ENCODE measurements around the gene FLT4.
A peak's percentile ranks its signal among the peaks of the same experiment; 100 is the strongest.

Gene FLT4

DNA sequence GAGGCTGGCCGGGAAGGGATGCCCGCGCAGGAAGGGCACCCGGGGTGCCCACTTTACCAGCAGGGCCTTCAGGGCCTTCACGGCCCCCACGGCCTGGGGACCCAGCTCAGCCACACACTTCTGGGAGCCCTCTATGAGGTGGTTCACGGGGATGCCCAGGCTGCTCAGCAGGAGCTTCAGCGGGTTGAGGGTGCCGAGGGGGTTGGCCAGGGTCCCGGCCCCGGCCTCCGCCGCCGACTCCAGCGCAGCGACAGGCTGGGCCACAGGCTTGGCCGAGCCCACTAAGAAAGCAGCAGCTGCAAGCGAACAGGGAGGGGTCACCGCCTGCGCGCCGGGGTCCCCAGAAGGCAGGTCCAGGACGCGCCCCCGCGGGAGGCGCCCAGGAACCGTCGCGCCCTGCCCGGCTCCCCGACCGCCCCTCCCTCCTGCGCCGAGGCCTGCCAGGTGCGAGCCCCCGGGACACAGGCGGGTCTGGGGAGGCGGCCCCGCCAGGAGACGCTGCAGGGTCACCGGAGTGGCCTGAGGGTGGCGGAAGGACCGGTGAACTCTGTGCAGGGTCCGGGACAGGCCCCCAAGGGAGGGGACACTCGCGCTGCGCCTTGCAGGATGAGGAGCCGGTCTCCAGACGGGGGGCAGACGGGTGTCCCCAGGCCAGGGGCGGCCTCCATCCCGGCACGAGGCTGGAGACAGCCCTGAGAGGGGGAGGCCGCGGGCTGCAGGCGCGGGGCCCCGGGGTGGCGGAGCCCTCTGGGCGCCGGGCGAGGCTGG is 58.7 kb downstream of the FLT4 start:
- H3K4me3 ChIP-seq (ENCODE audit: low read depth, low read length), result peak overlapping the region; percentile 50
- H3K27me3 ChIP-seq (ENCODE audit: control insufficient read depth, insufficient read depth, low read length), result peaks cover 43% of the 10 kb centered on the region
- H3K4me1 ChIP-seq (ENCODE audit: control insufficient read depth, insufficient read depth, low read length), result no peaks in the 10 kb centered on the region
- no peaks in the 10 kb centered on the region for H3K36me3 ChIP-seq (ENCODE audit: control insufficient read depth, insufficient read depth, low read length)
- no peaks in the 10 kb centered on the region for H3K9me3 ChIP-seq (ENCODE audit: control insufficient read depth, insufficient read depth, low read length)
- H3K9ac ChIP-seq (ENCODE audit: low read depth, low read length), result peak overlapping the region; percentile 12

GRCh38 chr5:180589771-180590542 is 59.4 kb downstream of the FLT4 start:
- H3K4me1 ChIP-seq (ENCODE audit: control insufficient read depth, insufficient read depth, low read length), result no peaks in the 10 kb centered on the region
- peaks cover 43% of the 10 kb centered on the region for H3K27me3 ChIP-seq (ENCODE audit: control insufficient read depth, insufficient read depth, low read length)
- no peaks in the 10 kb centered on the region for H3K9me3 ChIP-seq (ENCODE audit: control insufficient read depth, insufficient read depth, low read length)
- H3K36me3 ChIP-seq (ENCODE audit: control insufficient read depth, insufficient read depth, low read length), result no peaks in the 10 kb centered on the region
- peak overlapping the region; percentile 50 for H3K4me3 ChIP-seq (ENCODE audit: low read depth, low read length)
- H3K9ac ChIP-seq (ENCODE audit: low read depth, low read length), result peak overlapping the region; percentile 12

DNA sequence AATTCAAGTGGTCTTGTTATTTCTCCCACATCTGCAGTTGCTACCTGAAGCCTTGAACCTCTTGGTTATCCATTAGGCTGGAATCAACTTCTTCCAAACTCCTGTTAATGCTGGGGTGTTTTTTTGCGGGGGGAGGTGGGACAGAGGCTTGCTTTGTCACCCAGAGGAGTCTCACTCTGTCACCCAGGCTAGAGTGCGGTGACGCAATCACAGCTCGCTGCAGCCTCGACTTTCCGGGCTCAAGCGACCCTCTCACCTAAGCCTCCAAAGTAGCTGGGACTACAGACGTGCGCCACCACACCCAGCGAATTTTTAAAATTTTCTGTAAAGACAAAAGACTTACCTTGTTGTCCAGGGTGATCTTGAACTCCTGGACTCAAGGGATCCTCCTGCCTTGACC is 62.5 kb downstream of the FLT4 start:
- no peaks in the 10 kb centered on the region for H3K4me1 ChIP-seq (ENCODE audit: control insufficient read depth, insufficient read depth, low read length)
- H3K9me3 ChIP-seq (ENCODE audit: control insufficient read depth, insufficient read depth, low read length), result no peaks in the 10 kb centered on the region
- H3K27me3 ChIP-seq (ENCODE audit: control insufficient read depth, insufficient read depth, low read length), result peaks cover 34% of the 10 kb centered on the region
- H3K36me3 ChIP-seq (ENCODE audit: control insufficient read depth, insufficient read depth, low read length), result no peaks in the 10 kb centered on the region
- no peak overlapping the region for H3K9ac ChIP-seq (ENCODE audit: low read depth, low read length)
- H3K4me3 ChIP-seq (ENCODE audit: low read depth, low read length), result no peak overlapping the region

DNA sequence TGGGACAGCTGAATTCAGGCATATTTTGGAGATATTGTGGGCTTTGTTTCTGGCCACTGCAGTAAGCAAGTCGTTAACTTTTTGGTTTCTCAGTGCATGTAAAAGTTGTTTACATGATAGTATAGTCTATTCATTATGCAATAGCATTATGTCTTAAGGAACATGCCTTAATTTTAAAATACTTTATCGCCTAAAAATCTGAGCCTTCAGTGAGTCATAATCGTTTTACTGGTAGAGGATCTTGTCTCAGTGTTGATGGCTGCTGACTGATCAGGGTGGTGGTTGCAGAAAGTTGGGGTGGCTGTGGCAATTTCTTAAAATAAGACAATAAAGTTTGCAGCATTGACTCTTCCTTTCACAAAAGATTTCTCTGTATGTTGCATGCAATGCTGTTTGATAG is 63.2 kb downstream of the FLT4 start:
- no peaks in the 10 kb centered on the region for H3K9me3 ChIP-seq (ENCODE audit: control insufficient read depth, insufficient read depth, low read length)
- H3K4me3 ChIP-seq (ENCODE audit: low read depth, low read length), result no peak overlapping the region
- H3K27me3 ChIP-seq (ENCODE audit: control insufficient read depth, insufficient read depth, low read length), result peaks cover 32% of the 10 kb centered on the region
- no peaks in the 10 kb centered on the region for H3K4me1 ChIP-seq (ENCODE audit: control insufficient read depth, insufficient read depth, low read length)
- no peaks in the 10 kb centered on the region for H3K36me3 ChIP-seq (ENCODE audit: control insufficient read depth, insufficient read depth, low read length)
- no peak overlapping the region for H3K9ac ChIP-seq (ENCODE audit: low read depth, low read length)

- H3K27me3 ChIP-seq (ENCODE audit: control insufficient read depth, insufficient read depth, low read length), result peaks cover 9% of the 10 kb centered on the region
- no peak overlapping the region for H3K9ac ChIP-seq (ENCODE audit: low read depth, low read length)
- H3K36me3 ChIP-seq (ENCODE audit: control insufficient read depth, insufficient read depth, low read length), result no peaks in the 10 kb centered on the region
- H3K4me1 ChIP-seq (ENCODE audit: control insufficient read depth, insufficient read depth, low read length), result no peaks in the 10 kb centered on the region
- no peaks in the 10 kb centered on the region for H3K9me3 ChIP-seq (ENCODE audit: control insufficient read depth, insufficient read depth, low read length)
- H3K4me3 ChIP-seq (ENCODE audit: low read depth, low read length), result no peak overlapping the region
Measured at GRCh38 chr5:180583738-180584137, 65.7 kb downstream of the FLT4 start.

DNA sequence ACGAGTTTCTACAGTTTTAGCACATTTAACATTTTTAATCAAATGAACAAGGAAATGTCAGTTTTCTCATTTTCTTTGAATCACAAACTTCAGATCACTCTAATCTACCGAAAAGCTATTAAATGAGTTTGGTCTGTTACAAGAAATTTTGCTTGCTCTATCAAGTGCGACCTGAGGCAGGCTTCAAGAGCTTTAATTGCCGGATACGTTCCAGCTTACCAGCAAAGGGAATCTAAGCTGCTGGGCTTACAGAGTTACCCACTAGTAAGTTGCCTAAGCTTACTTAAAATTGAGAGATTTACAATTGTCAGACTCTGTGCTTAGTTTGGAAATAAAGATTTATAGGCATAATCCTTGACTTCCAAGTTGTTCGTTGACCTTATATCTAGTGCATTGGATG is 68.7 kb downstream of the FLT4 start:
- H3K36me3 ChIP-seq (ENCODE audit: control insufficient read depth, insufficient read depth, low read length), result no peaks in the 10 kb centered on the region
- no peaks in the 10 kb centered on the region for H3K4me1 ChIP-seq (ENCODE audit: control insufficient read depth, insufficient read depth, low read length)
- no peak overlapping the region for H3K4me3 ChIP-seq (ENCODE audit: low read depth, low read length)
- no peaks in the 10 kb centered on the region for H3K27me3 ChIP-seq (ENCODE audit: control insufficient read depth, insufficient read depth, low read length)
- no peak overlapping the region for H3K9ac ChIP-seq (ENCODE audit: low read depth, low read length)
- no peaks in the 10 kb centered on the region for H3K9me3 ChIP-seq (ENCODE audit: control insufficient read depth, insufficient read depth, low read length)

GRCh38 chr5:180575571-180575970 is 73.8 kb downstream of the FLT4 start:
- H3K36me3 ChIP-seq (ENCODE audit: control insufficient read depth, insufficient read depth, low read length), result no peaks in the 10 kb centered on the region
- no peaks in the 10 kb centered on the region for H3K9me3 ChIP-seq (ENCODE audit: control insufficient read depth, insufficient read depth, low read length)
- H3K27me3 ChIP-seq (ENCODE audit: control insufficient read depth, insufficient read depth, low read length), result no peaks in the 10 kb centered on the region
- H3K4me3 ChIP-seq (ENCODE audit: low read depth, low read length), result no peak overlapping the region
- no peak overlapping the region for H3K9ac ChIP-seq (ENCODE audit: low read depth, low read length)
- no peaks in the 10 kb centered on the region for H3K4me1 ChIP-seq (ENCODE audit: control insufficient read depth, insufficient read depth, low read length)

DNA sequence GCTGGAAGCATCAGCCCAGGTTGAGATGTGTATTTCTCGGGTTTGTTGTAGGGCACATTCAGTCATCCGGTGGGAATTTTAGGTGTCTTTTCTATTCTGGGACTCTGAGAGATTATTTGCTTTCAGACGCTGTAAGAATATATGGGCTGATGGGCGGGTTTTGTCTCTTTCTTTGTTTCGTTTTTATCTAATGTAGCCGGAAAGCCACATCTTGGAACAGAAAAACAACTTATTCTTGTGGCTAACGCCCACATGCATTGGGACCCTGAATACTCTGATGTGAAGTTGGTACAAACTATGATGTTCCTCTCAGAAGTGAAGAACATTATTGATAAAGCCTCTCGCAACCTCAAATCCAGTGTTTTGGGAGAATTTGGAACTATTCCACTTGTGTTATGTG is 80.5 kb downstream of the FLT4 start:
- Histone ChIP-seq H3K36me3 (ENCODE audit: control insufficient read depth, insufficient read depth, low read length) (peaks cover 14% of the 10 kb centered on the region), H3K27me3 (ENCODE audit: control insufficient read depth, insufficient read depth, low read length) (no peaks in the 10 kb centered on the region), H3K9me3 (ENCODE audit: control insufficient read depth, insufficient read depth, low read length) (no peaks in the 10 kb centered on the region), H3K4me3 (ENCODE audit: low read depth, low read length) (no peak overlapping the region), H3K9ac (ENCODE audit: low read depth, low read length) (no peak overlapping the region), H3K4me1 (ENCODE audit: control insufficient read depth, insufficient read depth, low read length) (no peaks in the 10 kb centered on the region)

DNA sequence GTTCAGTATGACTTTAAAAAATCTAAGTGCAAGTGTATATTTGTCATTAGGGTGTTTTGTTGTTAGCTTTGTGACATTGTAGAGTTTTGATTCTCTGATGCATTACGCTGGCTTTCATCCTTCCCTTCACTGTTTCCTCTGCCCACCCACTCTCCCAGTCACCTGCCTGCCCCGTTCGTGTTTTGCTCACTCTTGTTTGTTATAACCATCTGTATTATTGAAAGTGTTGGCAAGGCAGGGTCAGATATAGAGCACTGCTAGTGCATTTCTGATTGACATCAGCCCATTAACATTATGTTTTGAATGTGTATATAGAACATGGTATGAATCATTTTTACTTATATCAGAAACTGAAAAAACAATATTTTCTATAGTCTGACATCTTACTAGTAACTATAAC is 85.4 kb downstream of the FLT4 start:
- Histone ChIP-seq H3K4me3 (ENCODE audit: low read depth, low read length) (no peak overlapping the region), H3K9ac (ENCODE audit: low read depth, low read length) (no peak overlapping the region), H3K36me3 (ENCODE audit: control insufficient read depth, insufficient read depth, low read length) (peaks cover 9% of the 10 kb centered on the region), H3K27me3 (ENCODE audit: control insufficient read depth, insufficient read depth, low read length) (no peaks in the 10 kb centered on the region), H3K9me3 (ENCODE audit: control insufficient read depth, insufficient read depth, low read length) (no peaks in the 10 kb centered on the region), H3K4me1 (ENCODE audit: control insufficient read depth, insufficient read depth, low read length) (no peaks in the 10 kb centered on the region)

DNA sequence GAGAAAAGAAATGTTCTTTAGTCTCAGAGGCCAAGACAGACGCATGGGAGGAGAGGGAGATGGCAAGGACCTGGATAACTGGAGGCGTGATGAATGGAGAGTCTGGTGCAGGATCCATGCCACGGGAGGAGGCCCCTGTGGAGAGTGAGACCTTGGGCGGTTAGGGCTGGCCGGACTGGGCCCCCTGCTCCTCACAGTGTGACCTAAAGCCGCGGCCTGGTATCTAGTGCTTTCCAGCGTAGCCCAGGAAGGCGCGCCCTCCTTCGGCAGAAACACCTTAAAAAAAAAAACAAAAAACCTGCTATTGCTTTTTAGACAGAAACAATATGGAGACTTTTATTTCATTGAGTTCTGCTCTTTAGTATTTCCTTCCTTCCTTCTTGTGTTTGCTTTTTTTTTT is 91.2 kb downstream of the FLT4 start:
- Histone ChIP-seq H3K9me3 (ENCODE audit: control insufficient read depth, insufficient read depth, low read length) (no peaks in the 10 kb centered on the region), H3K4me3 (ENCODE audit: low read depth, low read length) (no peak overlapping the region), H3K4me1 (ENCODE audit: control insufficient read depth, insufficient read depth, low read length) (no peaks in the 10 kb centered on the region), H3K9ac (ENCODE audit: low read depth, low read length) (no peak overlapping the region), H3K36me3 (ENCODE audit: control insufficient read depth, insufficient read depth, low read length) (peaks cover 3% of the 10 kb centered on the region), H3K27me3 (ENCODE audit: control insufficient read depth, insufficient read depth, low read length) (no peaks in the 10 kb centered on the region)

- Histone ChIP-seq H3K4me1 (ENCODE audit: control insufficient read depth, insufficient read depth, low read length) (no peaks in the 10 kb centered on the region), H3K4me3 (ENCODE audit: low read depth, low read length) (no peak overlapping the region), H3K36me3 (ENCODE audit: control insufficient read depth, insufficient read depth, low read length) (peaks cover 3% of the 10 kb centered on the region), H3K9me3 (ENCODE audit: control insufficient read depth, insufficient read depth, low read length) (no peaks in the 10 kb centered on the region), H3K27me3 (ENCODE audit: control insufficient read depth, insufficient read depth, low read length) (no peaks in the 10 kb centered on the region), H3K9ac (ENCODE audit: low read depth, low read length) (no peak overlapping the region)
Measured at GRCh38 chr5:180557217-180557809, 92.1 kb downstream of the FLT4 start.

Measured in iPS-15b (cell line).